ENCODE measurements around the gene TREML4.
"Not testable (repeated sequence)": the region's sequence is repeated elsewhere in the genome, so short reads cannot be mapped to it uniquely, and the experiment has no call there.

Gene TREML4, protein sequence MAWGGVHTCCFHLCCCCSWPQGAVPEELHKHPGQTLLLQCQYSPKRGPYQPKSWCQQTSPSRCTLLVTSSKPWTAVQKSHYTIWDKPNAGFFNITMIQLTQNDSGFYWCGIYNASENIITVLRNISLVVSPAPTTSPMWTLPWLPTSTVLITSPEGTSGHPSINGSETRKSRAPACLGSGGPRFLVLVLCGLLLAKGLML
- long read RNA-seq, donor 1: 0 reads
- long read RNA-seq, donor 2: 0 reads
- long read RNA-seq, donor 3: 0 reads
- long read RNA-seq, donor 4: 0 reads
- long read RNA-seq, donor 5: 0 reads
- long read RNA-seq, donor 6: 0 reads
- long read RNA-seq, donor 7: 0 reads
- long read RNA-seq, donor 8: 0 reads

DNA sequence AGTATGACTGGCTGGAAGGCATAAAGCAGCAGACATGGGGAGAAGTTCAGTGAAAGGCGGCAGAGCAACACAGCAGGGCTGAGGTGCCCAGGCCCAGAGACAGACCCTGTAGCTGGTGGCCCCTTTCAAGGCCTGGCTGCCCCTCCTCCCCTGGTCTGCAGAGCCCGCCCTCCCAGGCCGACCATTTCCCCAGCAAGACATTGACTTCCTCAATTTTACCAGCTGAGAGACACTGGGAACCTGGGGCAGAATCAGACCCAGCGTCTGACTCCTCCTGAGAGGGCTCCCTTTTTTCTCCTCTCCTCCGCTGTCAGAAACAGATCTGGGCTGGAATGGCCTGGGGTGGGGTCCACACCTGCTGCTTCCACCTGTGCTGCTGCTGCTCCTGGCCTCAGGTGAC, at the start of gene TREML4:
Gene TREML4 (plus strand): TSS at position 254 of the 400 bp plus-strand sequence. CDS start 79 bp downstream, at position 333.
- DNase-seq: no peak

DNA sequence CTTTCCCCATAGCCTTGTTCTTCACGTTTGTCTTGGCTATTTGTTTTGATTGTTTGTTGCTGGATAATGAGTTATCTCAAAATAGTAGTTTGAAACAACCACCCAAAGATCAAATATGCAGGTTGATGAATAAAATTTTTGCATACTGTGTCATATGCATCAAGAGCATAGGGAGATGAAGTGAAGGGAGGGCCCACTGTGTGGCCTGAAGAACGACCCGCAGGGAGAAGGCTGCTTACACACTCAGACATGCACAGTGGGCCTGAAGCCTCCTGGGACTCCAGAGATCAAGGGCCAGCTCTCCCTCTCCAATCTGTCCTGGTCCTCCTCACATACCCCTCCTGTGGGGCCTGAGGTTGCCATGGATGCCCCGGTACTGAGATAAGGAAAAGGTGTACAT, 49.0 kb upstream of the TREML4 start:
- DNase-seq: no peak

DNA sequence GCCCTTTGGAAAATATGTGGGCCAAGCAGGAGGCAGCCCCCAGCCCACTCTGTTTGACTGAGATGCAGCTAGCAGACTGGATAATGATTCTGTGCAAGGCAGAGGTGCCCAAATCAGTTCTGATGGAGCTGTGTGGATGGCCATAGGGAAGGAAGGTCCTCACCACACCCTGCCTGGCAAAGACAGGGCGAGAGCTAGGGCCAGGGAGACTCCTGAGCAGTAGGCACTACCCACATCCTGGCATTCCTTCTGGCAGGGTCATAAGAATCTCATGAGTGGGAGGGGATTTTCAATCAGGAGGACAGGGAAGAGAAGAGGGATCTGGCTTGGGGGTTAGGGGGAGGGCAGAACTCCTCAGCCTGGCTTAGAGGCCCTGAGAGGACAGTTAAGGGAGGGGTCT, 46.6 kb upstream of the TREML4 start:
- no peak for DNase-seq

DNA sequence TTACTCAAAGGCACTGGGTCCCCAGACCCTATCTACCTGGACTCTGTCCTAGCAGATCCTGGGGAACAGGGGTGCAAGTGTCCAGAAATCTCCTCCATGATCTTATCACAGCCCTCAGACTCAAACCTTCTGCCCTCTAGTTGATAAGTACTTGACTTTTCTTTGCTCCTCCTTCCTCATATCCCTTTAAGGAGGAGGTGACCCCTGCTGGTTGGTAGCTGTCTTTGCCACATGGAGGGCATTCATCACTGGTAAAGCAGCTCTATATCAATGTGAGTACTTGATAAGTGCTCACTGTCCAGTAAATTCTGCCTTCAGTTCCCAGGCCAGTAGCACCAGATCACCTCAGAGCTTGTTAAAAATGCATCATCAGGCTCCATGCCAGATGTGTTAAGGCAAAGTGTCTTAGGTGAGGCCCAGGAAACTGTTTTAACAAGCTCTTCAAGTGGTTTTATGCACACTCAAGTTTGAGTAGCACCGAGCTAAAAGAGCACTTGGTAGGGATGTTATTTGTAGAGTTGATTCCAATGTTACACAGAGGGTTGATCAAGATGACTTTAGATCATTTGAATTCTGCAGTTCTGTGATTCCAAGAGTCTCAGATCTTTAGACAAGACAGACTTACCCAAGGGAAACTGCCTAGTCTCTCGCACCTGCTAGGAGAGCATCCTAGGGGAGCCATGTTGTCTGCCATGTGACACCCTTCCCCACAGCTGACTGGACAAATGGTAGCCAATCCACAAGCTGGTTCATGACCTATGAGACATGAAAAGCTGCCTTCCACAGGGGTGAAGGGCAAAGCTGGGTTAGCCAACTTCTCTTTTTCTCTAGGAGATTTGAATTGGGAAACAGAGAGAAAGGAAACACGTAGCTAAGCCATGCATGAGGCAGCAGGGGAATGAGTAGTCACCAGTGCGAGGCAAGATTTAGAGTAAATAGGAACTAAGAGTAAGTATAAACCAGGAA, 45.8 kb upstream of the TREML4 start:
- DNase-seq: no peak

DNA sequence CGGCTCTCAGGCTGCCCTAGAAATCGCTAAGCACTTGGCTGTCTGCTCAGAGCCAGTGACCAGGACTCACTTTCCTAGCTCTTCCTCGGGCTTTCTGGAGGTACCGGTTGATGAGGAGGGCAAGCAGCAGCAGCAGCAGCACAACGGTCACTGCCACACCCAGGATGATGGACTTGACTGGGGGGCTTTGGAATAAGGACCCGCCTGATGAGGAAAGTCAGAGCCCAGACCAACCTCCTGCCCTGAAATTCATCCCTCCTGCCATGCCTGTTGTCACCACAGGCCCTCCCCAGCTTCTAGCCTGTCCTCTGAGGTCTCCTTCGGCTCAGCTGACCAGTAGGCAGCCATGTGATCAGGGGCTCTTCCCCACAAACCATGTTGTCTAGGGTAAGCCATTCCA, 43.4 kb upstream of the TREML4 start:
- no peak for DNase-seq

DNA sequence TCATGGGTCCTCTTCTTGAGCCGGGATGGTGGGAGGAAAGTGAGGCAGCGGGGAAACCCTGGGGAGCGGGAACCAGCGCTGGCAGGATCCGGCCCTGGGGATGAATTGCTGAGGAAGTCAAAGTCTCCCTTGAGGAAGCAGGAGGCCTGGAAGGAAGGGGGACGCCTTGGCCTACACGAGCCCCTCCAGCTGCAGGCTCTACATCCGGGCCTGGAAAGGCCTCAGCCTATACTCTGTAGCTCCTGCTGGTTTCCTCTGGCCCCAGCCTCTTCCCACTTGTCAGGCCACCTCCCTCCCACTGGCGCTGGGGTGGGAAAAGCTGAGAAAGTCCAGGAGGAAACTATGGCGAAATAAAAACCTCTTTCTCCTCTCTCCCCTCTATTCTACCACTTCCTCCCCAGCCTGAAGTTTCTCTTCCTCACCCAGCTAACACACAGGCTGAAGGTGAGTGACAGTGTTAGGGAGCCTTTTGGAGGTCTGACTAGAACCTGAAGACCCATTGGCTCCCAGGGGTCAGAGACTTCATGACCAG, 42.1 kb upstream of the TREML4 start:
- no peak for DNase-seq

DNA sequence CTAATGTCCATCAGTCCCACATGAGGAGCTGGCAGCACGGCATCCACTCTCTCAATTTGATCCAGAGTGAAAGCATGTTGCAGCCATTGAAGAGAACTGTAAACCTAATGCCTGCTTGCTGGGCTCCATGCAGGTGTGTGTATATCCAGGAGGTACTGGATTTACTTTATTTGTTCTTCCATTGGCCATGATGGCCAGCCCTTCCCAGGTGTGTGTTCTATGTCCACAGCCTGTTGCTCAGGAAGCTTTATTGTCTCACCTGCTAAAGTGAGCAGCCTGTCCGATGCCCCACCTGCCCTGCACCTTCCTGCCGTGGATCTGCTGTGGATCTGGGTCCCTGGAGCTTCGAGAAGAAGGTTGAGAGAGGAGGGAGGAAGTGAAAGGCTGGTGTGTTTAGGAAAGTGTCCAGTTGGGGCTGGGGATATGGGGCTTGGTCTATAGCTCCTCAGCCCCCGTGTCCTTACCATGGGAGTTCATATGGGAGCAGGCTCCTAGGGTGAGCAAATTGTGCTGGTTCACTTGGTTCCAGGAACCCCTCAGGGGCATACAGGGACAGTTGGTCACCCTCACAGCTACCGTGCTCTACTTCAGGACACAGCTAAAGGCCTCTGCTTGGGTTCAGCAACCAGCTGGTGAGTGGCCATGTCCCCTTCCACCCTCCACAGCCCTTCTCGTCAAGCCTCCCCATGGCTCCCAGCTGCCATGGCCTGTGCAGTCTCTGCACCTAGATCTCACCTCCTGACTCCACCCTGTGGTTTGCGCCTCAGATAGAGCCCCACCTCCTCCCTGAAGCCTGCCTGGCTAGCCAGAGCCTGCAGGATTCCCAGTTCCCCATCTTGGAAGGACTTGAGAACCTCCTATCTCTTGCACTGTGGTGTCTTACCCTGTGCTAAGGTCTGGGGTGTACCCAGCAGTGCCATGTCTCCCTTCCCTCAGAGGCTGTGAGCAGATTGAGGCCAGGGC, 39.9 kb upstream of the TREML4 start:
- no peak for DNase-seq

DNA sequence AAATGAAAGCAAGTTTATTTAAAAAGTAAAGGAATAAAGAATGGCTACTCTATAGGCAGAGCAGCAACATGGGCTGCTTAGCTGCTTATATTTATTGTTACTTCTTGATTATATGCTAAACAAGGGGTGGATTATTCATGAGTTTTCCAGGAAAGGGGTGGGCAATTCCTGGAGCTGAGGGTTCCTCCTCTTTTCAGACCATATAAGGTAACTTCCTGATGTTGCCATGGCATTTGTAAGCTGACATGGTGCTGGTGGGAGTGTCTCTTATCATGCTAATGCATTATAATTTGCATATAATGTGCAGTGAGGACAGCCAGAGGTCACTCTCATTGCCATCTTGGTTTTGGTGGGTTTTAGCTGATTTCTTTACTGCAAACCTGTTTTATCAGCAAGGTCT, 39.1 kb upstream of the TREML4 start:
- not testable (repeated sequence) for DNase-seq

DNA sequence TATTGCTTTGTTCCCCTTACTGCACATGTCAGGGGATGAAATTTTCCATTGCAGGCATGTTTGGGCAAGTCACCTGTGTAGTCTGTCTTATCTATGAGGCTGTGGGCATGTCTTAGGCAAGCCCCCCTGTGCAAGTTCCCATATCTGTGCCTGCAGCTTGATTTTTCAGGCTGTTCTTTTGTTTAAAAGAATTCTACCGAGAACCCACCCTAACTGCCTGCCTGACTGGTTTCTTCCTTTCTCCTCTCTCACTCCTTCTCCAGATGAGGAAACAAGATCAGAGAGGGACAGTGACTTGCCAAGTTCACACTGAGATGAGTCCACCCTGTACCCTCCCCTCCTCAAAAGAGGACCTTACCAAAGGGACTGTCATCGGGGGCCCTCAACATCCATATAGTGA, 38.2 kb upstream of the TREML4 start:
- no peak for DNase-seq

DNA sequence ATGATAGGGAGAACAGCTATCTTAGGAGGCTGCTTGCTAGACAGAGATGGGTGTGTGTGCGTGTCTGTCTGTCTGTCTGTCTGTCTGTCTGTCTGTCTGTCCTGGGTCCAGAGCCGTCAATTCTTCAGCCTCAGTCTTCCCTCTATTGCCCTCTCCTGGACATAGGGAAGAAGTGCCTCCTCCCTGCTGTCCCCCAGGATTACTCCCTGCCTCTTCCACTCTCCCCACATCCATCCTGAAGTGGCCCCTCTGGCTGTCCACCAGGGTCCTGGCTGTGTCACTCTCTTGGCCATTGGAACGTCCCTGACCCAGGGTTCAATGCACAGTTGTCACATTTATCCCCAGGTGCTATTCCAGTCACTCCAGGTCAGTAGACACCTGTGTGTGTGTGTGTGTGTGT, 37.4 kb upstream of the TREML4 start:
- no peak for DNase-seq

DNA sequence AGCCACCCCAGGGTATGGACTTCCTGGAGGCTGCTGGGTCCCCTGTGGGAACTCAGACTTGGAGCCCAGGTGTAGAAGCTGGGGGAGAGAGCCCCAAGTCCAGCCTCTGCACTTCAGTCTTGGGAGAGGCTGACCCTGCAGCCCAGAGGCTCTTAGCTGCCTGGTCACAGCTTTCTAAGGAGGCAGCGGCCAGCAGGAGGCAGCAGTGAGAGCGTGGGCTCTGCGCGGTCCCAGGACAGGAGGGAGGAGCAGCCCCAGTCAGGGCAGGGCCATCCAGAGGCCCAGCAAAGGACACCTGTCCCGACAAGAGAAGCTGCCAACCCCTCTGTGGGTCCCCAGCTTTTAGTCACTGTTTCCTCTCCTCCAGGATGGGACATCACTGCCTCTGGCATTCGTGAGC, 36.6 kb upstream of the TREML4 start:
- peak; percentile 23 for DNase-seq

DNA sequence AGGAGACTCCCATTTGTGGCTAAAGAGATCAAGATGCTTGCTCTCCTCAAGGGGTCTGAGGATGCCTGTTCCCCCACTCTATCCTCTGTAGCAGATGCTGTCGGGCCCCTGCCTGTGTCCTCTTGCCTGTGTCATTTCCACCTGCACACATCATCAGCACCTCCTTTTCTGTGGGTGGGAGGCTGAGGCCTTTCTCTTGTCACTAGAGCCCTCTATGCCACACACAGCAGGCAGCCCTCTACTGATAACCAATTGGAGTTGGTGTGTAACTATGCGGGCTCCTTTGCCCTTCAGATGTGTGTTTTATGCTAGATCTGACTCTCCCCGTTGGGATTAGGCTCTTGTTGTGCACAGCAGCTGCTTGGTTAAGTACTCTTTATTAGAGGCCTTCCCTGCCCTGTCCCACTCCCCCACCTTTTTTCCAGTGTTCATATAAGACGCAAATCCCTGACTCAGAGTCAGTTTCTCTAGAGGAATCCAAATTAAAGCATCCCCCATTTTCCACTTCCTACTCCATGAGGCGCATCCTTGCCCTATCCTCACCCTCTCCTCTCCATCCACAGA, 34.9 kb upstream of the TREML4 start:
- DNase-seq: no peak

DNA sequence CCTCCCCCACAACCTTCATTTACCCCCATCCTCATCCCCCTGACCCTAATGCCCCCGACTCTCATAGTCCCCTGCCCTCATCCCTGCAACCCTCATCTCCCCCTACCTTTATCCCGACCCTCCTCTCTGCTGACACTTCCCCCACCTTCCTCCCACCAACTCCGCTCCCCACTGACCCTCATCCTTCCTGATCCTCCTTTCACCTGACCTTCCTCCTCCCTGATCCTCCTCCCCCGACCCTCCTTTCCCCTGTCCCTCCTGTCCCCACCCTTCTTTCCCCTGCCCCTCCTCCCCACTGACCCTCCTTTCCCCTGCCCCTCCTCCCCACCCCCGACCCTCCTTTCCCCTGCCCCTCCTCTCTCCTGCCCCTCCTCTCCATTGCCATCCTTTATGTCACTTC, 34.3 kb upstream of the TREML4 start:
- no peak for DNase-seq

DNA sequence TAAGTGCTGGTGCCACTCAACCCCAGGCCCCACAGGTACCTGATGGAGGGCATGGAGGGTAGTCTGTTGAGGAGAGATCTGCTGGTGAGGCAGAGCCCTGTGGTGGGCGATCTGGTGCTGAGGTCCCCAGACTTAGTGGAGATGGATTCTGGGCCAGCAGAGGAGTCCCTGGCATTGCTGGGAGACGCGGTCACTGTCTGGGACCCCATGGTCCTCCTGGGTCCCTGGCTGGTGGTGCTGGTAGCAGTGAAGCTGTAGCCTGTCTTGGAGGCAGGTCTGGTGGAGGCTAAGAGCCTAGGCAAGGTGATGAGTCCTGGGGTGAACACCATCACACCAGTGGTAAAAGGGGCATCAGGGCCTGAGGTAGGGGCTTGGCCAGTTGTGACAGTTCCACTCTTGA, 33.8 kb upstream of the TREML4 start:
- DNase-seq: no peak

DNA sequence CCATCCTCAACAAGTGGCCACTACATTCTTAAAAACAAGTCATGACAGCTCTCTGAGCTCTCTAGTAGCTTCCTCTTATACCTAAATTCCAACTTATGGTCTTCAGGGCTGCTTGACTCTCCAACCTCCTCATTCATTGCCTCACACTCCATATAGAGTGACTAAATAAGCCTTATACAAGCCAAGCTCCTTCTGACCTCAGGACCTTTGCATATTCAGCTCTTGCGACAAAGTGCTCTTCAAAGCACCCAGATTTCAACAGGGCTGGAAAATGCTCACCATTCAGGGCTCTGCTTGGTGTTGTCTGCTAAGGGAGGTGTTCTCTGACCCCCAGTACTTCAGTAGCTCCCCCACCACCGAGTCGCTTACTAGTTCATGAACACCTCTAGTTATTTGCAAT, 30.9 kb upstream of the TREML4 start:
- no peak for DNase-seq

DNA sequence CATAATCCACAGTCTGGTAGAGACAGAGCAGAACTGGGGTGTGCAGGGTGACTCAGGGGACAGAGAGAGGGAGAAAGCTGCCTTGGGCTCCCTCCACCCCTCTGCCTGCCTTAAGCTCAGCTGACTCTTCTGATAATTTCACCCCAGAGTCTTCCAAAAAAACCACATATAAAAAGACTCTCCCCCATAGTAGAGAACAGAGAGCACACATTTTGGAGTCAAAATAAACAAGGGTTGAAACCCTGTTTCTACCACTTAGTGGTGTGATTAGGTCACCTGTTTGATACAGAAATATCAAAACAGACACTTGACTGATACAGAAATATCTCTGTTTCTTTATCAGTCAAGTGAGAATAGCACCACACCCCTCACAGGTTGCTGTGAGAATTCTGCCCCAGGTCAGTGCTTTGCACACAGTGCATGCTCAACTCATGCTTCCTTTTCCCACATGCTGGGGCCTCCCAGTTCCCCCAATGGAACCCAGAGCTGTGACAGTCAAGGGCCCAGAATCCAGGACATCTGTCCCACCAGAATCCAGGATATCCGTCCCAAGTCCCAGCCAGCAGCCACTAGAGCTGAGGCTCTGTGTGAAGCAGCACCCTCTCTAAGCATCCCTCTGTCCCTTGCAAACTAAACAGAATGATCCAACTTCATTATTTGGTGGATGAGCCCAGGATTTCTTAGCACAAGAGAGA, 28.4 kb upstream of the TREML4 start:
- no peak for DNase-seq

DNA sequence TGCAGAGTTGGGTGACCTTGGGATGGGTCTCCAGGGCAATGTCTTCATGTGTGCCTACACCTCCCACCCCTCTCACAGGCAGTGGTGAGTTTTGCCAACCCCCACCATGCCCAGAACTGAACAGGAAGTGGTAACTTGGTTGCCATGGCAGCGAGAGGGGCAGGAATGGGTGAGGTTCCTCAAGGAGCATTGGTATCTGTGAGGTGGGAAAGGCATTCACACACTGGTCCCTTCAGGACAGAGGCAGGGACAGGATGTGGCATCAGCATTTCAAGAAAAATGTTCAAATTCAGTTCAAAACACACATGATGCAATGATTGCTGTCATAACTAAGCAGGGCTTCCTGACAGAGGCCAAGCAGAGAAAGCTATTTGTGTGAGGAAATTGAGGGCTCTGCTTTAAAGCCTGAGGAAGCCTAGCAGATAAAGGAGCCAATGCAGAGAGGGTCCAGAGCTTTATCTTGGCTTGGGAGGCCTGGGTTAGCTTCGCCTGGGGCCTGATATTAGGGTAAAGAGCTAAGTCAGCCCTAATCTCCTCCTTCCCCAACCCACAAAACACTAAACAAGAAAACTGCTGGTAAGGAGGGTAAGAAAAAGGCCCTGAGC, 27.8 kb upstream of the TREML4 start:
- no peak for DNase-seq

DNA sequence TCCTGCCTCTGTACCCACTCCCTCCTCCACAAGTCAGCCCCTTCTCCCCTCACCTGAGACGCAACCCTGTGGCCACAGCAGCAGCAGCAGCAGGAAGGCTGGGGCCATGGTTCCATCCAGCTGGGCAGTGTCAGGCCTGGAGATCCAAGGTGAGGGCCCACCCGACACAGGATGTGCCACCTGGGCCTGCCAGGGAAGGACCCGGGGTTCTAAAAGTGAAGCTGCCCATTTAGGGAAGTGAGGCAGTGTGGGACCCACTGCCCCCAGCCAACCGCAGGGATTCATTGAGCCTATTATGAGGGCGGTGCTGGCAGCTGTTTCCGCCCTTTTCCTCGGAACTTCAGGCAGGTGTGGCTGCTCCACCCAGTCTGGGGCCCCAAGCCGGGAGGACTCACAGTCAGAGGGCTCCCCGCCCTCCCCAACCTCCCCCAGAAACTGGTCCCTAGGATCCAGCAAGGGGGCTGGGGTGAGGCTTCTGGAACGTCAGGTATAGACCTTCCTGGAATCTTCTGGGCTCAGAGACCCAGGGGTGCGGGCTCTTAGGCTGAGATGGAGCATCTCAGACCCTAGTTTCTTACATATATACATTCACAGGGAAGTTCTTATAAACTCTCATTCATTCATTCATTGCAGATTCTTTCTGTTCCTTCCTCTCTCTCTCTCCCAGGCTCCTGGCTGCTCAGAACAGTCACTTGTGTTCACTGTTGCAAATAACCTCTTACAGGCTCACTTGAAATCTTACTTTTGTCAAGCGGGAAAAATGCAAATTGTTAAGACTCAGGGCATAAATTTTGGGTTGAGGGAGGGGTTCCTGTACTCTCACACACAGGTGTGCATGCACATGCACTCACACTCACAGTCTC, 27.0 kb upstream of the TREML4 start, which contains the start of gene TREML2:
Gene TREML2 (minus strand): TSS at position 249 of the 863 bp plus-strand sequence. CDS start 141 bp downstream, at position 108.
- no peak for DNase-seq

DNA sequence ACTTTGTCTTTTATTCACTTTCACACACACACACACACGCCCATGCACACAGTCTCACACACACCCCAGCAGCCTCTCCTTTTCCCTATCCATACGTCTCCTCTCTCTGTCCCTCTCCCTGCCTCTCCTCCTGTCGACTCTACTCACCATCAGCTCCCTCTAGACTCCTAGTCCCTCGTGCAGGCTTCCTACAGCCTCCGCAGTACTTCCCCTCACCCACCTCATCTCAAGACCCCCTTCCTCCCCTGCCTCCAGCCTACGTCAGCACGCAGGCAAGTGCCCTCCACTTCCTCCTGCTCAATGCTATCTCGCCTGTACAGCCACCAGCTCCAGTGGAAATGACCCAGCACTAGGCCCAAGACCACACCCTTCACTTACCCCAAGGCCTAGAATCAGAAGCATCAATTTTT, 26.4 kb upstream of the TREML4 start:
- DNase-seq: no peak
